Activated naive CD4-positive, alpha-beta T cell treated with anti-CD3 and anti-CD28 coated beads, Interleukin-2, amount 10 ng/mL, durations not matched to agents 7 days and 5 days (primary cell): ENCODE measurements around the gene LAS1L.
"Not testable (repeated sequence)": the region's sequence is repeated elsewhere in the genome, so short reads cannot be mapped to it uniquely, and the experiment has no call there.

ENCODE experiments used
- CTCF ChIA-PET: fragments of 350-600 bp; sonication (Branson Sonifier 250); formaldehyde crosslinking; loops from one replicate; lab custom pipeline; 2021; ENCODE audit warnings: antibody characterized with exemption; lab: Charles Lee
- DNase-seq: peaks from one replicate; pipeline ENCODE4 v3.0.0-alpha.2; 2020
- H3K27ac Mint-ChIP-seq: one replicate; pipeline ENCODE4 v1.8.0; 2021; ENCODE audit warnings: mild to moderate bottlenecking, moderate library complexity, mixed read lengths
- H3K27me3 Mint-ChIP-seq: one replicate; pipeline ENCODE4 v1.8.0; 2021; ENCODE audit warnings: mild to moderate bottlenecking, mixed read lengths
- H3K36me3 Mint-ChIP-seq: one replicate; pipeline ENCODE4 v1.8.0; 2021; ENCODE audit warnings: mixed read lengths
- H3K4me1 Mint-ChIP-seq: one replicate; pipeline ENCODE4 v1.8.0; 2021; ENCODE audit warnings: mixed read lengths
- H3K4me3 Mint-ChIP-seq: one replicate; pipeline ENCODE4 v1.8.0; 2021; ENCODE audit warnings: mild to moderate bottlenecking, moderate library complexity, mixed read lengths
- H3K9me3 Mint-ChIP-seq: one replicate; pipeline ENCODE4 v1.8.0; 2021; ENCODE audit warnings: mixed read lengths

LAS1L gene

GRCh38 chrX:65534450-65535292 is at the start of gene LAS1L:
TSS of gene LAS1L (minus strand) at chrX:65534787. CDS start at chrX:65534715, 72 bp downstream.
- no peaks in the 10 kb centered on the region for H3K27me3 Mint-ChIP-seq
- H3K4me3 Mint-ChIP-seq: peak within 1 kb of the TSS; percentile 100
- peaks cover 18% of the 10 kb centered on the region for H3K36me3 Mint-ChIP-seq
- DNase-seq: peak; percentile 92
- peak within 1 kb of the TSS; percentile 98 for H3K27ac Mint-ChIP-seq
- peaks cover 23% of the 10 kb centered on the region for H3K4me1 Mint-ChIP-seq
- CTCF ChIA-PET: no interaction called here
- H3K9me3 Mint-ChIP-seq: no peaks in the 10 kb centered on the region

- Mint-ChIP-seq H3K4me3 (no peak overlapping the region), H3K27ac (no peak overlapping the region), H3K27me3 (peaks cover 17% of the 10 kb centered on the region), H3K36me3 (no peaks in the 10 kb centered on the region), H3K9me3 (no peaks in the 10 kb centered on the region), H3K4me1 (peaks cover 13% of the 10 kb centered on the region)
- CTCF ChIA-PET: interaction anchor here (0.8 to 1.5 kb wide), 6 partner anchors 163 to 1149 kb away, joined by 3 to 8 read pairs (median 4); no protein-coding TSS in a partner anchor
- no peak for DNase-seq
These were observed 48.0 kb upstream of the LAS1L start for GRCh38 chrX:65582450-65583082.

GRCh38 chrX:65581661-65582339 is 47.2 kb upstream of the LAS1L start:
- peaks cover 10% of the 10 kb centered on the region for H3K27me3 Mint-ChIP-seq
- CTCF ChIA-PET: interaction anchor here (0.7 to 1.5 kb wide), 6 partner anchors 164 to 1150 kb away, joined by 3 to 8 read pairs (median 4); no protein-coding TSS in a partner anchor
- DNase-seq: peak; percentile 65
- peaks cover 13% of the 10 kb centered on the region for H3K4me1 Mint-ChIP-seq
- H3K36me3 Mint-ChIP-seq: no peaks in the 10 kb centered on the region
- no peak overlapping the region for H3K27ac Mint-ChIP-seq
- H3K9me3 Mint-ChIP-seq: no peaks in the 10 kb centered on the region
- H3K4me3 Mint-ChIP-seq: no peak overlapping the region

GRCh38 chrX:65578346-65578745 is 43.8 kb upstream of the LAS1L start:
- CTCF ChIA-PET: interaction anchor here (0.8 kb wide), 1 partner anchor 109 kb away, joined by 3 read pairs; no protein-coding TSS in a partner anchor
- Mint-ChIP-seq H3K4me1 (peaks cover 13% of the 10 kb centered on the region), H3K27ac (no peak overlapping the region), H3K36me3 (no peaks in the 10 kb centered on the region), H3K4me3 (no peak overlapping the region), H3K9me3 (no peaks in the 10 kb centered on the region), H3K27me3 (peaks cover 7% of the 10 kb centered on the region)
- DNase-seq: no peak

- CTCF ChIA-PET: interaction anchor here (0.6 kb wide), 1 partner anchor 152 kb away, joined by 3 read pairs; no protein-coding TSS in a partner anchor
- H3K36me3 Mint-ChIP-seq: no peaks in the 10 kb centered on the region
- no peak for DNase-seq
- no peak overlapping the region for H3K27ac Mint-ChIP-seq
- no peaks in the 10 kb centered on the region for H3K4me1 Mint-ChIP-seq
- peaks cover 7% of the 10 kb centered on the region for H3K27me3 Mint-ChIP-seq
- no peak overlapping the region for H3K4me3 Mint-ChIP-seq
- H3K9me3 Mint-ChIP-seq: no peaks in the 10 kb centered on the region
These were observed 41.6 kb upstream of the LAS1L start for GRCh38 chrX:65576160-65576559.

DNA sequence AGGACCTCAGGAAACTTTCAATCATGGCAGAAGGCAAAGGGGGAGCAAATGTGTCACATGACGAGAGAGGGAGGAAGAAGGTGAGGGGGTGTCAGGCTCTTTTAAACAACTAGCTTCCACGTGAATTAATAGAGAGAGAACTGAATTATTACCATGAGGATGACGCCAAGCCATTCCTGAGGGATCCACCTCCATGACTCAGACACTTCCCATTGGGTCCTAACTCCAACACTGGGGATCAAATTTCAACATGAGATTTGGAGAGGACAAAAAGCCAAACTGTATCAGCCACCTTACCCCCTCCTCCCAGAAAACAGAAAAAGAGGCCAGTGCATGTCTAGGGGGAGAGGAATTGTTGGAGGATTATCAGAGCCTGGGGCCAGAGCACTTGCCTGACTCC is 40.4 kb upstream of the LAS1L start:
- no peak overlapping the region for H3K4me3 Mint-ChIP-seq
- CTCF ChIA-PET: no interaction called here
- no peak for DNase-seq
- H3K27me3 Mint-ChIP-seq: peaks cover 4% of the 10 kb centered on the region
- no peaks in the 10 kb centered on the region for H3K9me3 Mint-ChIP-seq
- H3K4me1 Mint-ChIP-seq: no peaks in the 10 kb centered on the region
- no peaks in the 10 kb centered on the region for H3K36me3 Mint-ChIP-seq
- no peak overlapping the region for H3K27ac Mint-ChIP-seq

- Mint-ChIP-seq H3K9me3 (no peaks in the 10 kb centered on the region), H3K4me1 (no peaks in the 10 kb centered on the region), H3K27me3 (no peaks in the 10 kb centered on the region), H3K4me3 (no peak overlapping the region), H3K27ac (no peak overlapping the region), H3K36me3 (no peaks in the 10 kb centered on the region)
- no peak for DNase-seq
- CTCF ChIA-PET: no interaction called here
These were observed 39.8 kb upstream of the LAS1L start for GRCh38 chrX:65574356-65574755.

- DNase-seq: no peak
- no peak overlapping the region for H3K4me3 Mint-ChIP-seq
- no peaks in the 10 kb centered on the region for H3K27me3 Mint-ChIP-seq
- H3K36me3 Mint-ChIP-seq: no peaks in the 10 kb centered on the region
- H3K9me3 Mint-ChIP-seq: no peaks in the 10 kb centered on the region
- no peaks in the 10 kb centered on the region for H3K4me1 Mint-ChIP-seq
- CTCF ChIA-PET: no interaction called here
- H3K27ac Mint-ChIP-seq: no peak overlapping the region
These were observed 38.4 kb upstream of the LAS1L start for GRCh38 chrX:65572971-65573370.

GRCh38 chrX:65562850-65563249 is 28.3 kb upstream of the LAS1L start:
- H3K27me3 Mint-ChIP-seq, H3K4me3 Mint-ChIP-seq, H3K4me1 Mint-ChIP-seq, H3K27ac Mint-ChIP-seq, H3K9me3 Mint-ChIP-seq, DNase-seq, H3K36me3 Mint-ChIP-seq, CTCF ChIA-PET: not testable (repeated sequence)

GRCh38 chrX:65551489-65552339 is 17.1 kb upstream of the LAS1L start:
- H3K27me3 Mint-ChIP-seq: peaks cover 4% of the 10 kb centered on the region
- H3K36me3 Mint-ChIP-seq: no peaks in the 10 kb centered on the region
- no peak overlapping the region for H3K27ac Mint-ChIP-seq
- no peak for DNase-seq
- no peaks in the 10 kb centered on the region for H3K4me1 Mint-ChIP-seq
- CTCF ChIA-PET: no interaction called here
- no peak overlapping the region for H3K4me3 Mint-ChIP-seq
- H3K9me3 Mint-ChIP-seq: no peaks in the 10 kb centered on the region

DNA sequence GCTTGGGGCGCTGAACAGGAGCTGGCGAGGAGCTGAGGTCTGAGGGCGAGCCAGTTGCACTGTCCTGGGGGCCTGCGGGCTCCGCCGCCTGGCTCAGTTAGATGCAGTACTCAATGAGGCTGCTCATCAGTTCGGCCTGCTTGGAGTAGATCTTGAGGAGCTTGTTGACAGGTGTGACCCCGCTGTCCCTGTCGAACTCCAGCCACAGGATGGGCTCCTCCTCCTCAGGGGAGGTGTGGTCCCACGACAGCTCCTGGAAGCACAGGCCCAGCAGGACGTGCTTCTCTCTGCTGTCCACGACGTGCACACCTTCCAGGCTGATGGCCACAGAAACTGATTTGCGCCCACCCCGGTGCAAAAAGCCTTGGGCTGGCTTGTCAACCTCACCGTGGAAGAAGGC is 16.5 kb upstream of the LAS1L start:
- Mint-ChIP-seq H3K27me3 (peaks cover 4% of the 10 kb centered on the region), H3K27ac (no peak overlapping the region), H3K36me3 (no peaks in the 10 kb centered on the region), H3K9me3 (no peaks in the 10 kb centered on the region), H3K4me1 (no peaks in the 10 kb centered on the region), H3K4me3 (no peak overlapping the region)
- no peak for DNase-seq
- CTCF ChIA-PET: no interaction called here

GRCh38 chrX:65545456-65545855 is 10.9 kb upstream of the LAS1L start:
- Mint-ChIP-seq H3K36me3 (no peaks in the 10 kb centered on the region), H3K27ac (peak overlapping the region; percentile 14), H3K27me3 (no peaks in the 10 kb centered on the region), H3K4me1 (no peaks in the 10 kb centered on the region), H3K4me3 (no peak overlapping the region), H3K9me3 (no peaks in the 10 kb centered on the region)
- CTCF ChIA-PET: no interaction called here
- no peak for DNase-seq

- no peaks in the 10 kb centered on the region for H3K27me3 Mint-ChIP-seq
- no peak for DNase-seq
- H3K27ac Mint-ChIP-seq: no peak overlapping the region
- peaks cover 19% of the 10 kb centered on the region for H3K4me1 Mint-ChIP-seq
- CTCF ChIA-PET: no interaction called here
- no peaks in the 10 kb centered on the region for H3K9me3 Mint-ChIP-seq
- peaks cover 8% of the 10 kb centered on the region for H3K36me3 Mint-ChIP-seq
- no peak overlapping the region for H3K4me3 Mint-ChIP-seq
These were observed 2.6 kb upstream of the LAS1L start for GRCh38 chrX:65537229-65537628.

- Mint-ChIP-seq H3K9me3 (no peaks in the 10 kb centered on the region), H3K4me3 (no peak overlapping the region), H3K27me3 (no peaks in the 10 kb centered on the region), H3K27ac (no peak overlapping the region), H3K36me3 (peaks cover 14% of the 10 kb centered on the region), H3K4me1 (peaks cover 21% of the 10 kb centered on the region)
- DNase-seq: no peak
- CTCF ChIA-PET: no interaction called here
These were observed 1.7 kb upstream of the LAS1L start for GRCh38 chrX:65536291-65536690.
